ENCODE measurements around the gene BLOC1S4.

The BLOC1S4 gene

GRCh38 chr4:6701371-6701770, 14.6 kb upstream of the BLOC1S4 start:
- peaks cover 2% of the 10 kb centered on the region for H3K36me3 ChIP-seq (replicated peaks)
- H3K27me3 ChIP-seq (replicated peaks) = no peaks in the 10 kb centered on the region
- in situ Hi-C loops (cut with HindIII; ENCODE audit: low pct_ligation_motif_present, low sequenced_read_pairs) = no loop called here
- peak; percentile 52 for TF ChIP-seq CTCF (IDR thresholded peaks at IDR 0.05; ENCODE audit: low read depth, low read length, missing control alignments)
- no peak overlapping the region for H3K27ac ChIP-seq
- DNase-seq = no peak
- H3K4me3 ChIP-seq (ENCODE audit: low read depth, low read length) = no peak overlapping the region

DNA sequence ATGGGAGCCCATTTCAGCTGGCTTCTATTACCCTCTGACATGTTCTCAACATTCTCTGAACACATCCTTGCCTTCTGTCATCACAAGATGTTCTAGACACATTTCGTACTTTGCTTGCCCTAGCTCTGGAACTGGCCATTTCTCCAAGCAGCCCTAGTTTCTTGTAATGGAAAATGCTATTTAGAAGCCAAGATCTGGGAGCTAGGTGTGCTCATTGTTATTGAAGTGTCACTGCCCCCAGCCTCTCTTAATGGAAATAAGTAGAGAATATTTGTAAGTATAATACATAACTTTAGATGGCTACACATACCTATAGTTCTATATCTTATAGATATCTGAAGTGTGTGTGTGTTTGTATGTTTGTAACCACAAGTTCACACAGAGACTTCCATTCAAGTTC, 13.2 kb upstream of the BLOC1S4 start:
- Histone ChIP-seq H3K36me3 (replicated peaks) (peaks cover 6% of the 10 kb centered on the region), H3K27ac (no peak overlapping the region), H3K4me3 (ENCODE audit: low read depth, low read length) (no peak overlapping the region), H3K27me3 (replicated peaks) (no peaks in the 10 kb centered on the region)
- TF ChIP-seq CTCF (IDR thresholded peaks at IDR 0.05; ENCODE audit: low read depth, low read length, missing control alignments) = no peak
- no peak for DNase-seq
- in situ Hi-C loops (cut with HindIII; ENCODE audit: low pct_ligation_motif_present, low sequenced_read_pairs) = no loop called here

DNA sequence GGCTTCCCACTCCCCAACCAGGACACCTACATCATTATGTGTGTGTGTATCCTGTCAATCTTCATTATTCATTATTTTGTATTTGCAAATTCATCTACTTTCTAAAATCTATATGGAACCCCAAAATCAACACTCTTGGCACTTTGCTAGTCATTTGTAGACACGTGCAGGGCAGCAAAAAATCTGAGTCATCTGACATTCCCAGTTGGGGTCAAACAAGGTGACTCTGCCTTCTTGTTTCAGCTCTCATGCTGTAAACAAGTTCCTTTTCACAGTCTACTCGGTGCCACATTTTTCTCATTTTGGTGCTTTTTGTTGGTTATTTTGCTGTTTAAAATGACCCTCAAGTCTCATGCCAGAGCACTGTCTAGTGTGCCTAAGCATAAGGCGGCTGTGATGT, 12.2 kb upstream of the BLOC1S4 start:
- no peak overlapping the region for H3K4me3 ChIP-seq (ENCODE audit: low read depth, low read length)
- no peak for DNase-seq
- TF ChIP-seq CTCF (IDR thresholded peaks at IDR 0.05; ENCODE audit: low read depth, low read length, missing control alignments) = no peak
- H3K27me3 ChIP-seq (replicated peaks) = no peaks in the 10 kb centered on the region
- in situ Hi-C loops (cut with HindIII; ENCODE audit: low pct_ligation_motif_present, low sequenced_read_pairs) = no loop called here
- H3K27ac ChIP-seq = no peak overlapping the region
- H3K36me3 ChIP-seq (replicated peaks) = peaks cover 6% of the 10 kb centered on the region

- no peak for DNase-seq
- Histone ChIP-seq H3K27ac (no peak overlapping the region), H3K27me3 (replicated peaks) (no peaks in the 10 kb centered on the region), H3K4me3 (ENCODE audit: low read depth, low read length) (no peak overlapping the region), H3K36me3 (replicated peaks) (peaks cover 6% of the 10 kb centered on the region)
- in situ Hi-C loops (cut with HindIII; ENCODE audit: low pct_ligation_motif_present, low sequenced_read_pairs) = no loop called here
- no peak for TF ChIP-seq CTCF (IDR thresholded peaks at IDR 0.05; ENCODE audit: low read depth, low read length, missing control alignments)
Observed at GRCh38 chr4:6705646-6706045, 10.3 kb upstream of the BLOC1S4 start.

GRCh38 chr4:6706173-6706572, 9.8 kb upstream of the BLOC1S4 start:
- H3K36me3 ChIP-seq (replicated peaks) = peaks cover 6% of the 10 kb centered on the region
- in situ Hi-C loops (cut with HindIII; ENCODE audit: low pct_ligation_motif_present, low sequenced_read_pairs) = no loop called here
- no peak for TF ChIP-seq CTCF (IDR thresholded peaks at IDR 0.05; ENCODE audit: low read depth, low read length, missing control alignments)

More at GRCh38 chr4:6706173-6706572, 9.8 kb upstream of the BLOC1S4 start:
- no peaks in the 10 kb centered on the region for H3K27me3 ChIP-seq (replicated peaks)
- H3K27ac ChIP-seq = no peak overlapping the region
- no peak overlapping the region for H3K4me3 ChIP-seq (ENCODE audit: low read depth, low read length)
- no peak for DNase-seq
